C4-2B (cell line): ENCODE measurements around the gene TMEM88.

Experiments
- ZFX ChIP-seq: fragments of 450-650 bp; IDR thresholded peaks from 2 replicates; pipeline ENCODE4 v1.6.1; 2017
- TF ChIP-seq, protein P1 (sequence below): fragments of 450-650 bp; conservative IDR thresholded peaks from 2 replicates; pipeline ENCODE4 v1.5.1; 2017; ENCODE audit warnings: mild to moderate bottlenecking

DNA sequence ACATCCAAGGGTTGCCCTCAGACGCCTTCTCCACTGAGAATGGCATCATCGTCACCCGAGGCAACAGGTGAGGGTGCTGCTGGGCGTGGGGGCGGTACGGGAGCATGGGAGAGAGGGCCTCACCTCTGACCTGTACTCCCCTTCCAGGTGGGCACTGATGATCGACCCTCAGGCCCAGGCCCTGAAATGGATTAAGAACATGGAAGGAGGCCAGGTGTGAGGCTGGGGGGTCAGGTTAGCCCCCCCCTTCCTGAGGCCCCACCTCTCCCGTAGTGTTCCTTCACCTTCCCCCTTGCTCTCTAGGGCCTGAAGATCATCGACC is 37.3 kb upstream of the TMEM88 start:
- TF ChIP-seq, protein P1, sequence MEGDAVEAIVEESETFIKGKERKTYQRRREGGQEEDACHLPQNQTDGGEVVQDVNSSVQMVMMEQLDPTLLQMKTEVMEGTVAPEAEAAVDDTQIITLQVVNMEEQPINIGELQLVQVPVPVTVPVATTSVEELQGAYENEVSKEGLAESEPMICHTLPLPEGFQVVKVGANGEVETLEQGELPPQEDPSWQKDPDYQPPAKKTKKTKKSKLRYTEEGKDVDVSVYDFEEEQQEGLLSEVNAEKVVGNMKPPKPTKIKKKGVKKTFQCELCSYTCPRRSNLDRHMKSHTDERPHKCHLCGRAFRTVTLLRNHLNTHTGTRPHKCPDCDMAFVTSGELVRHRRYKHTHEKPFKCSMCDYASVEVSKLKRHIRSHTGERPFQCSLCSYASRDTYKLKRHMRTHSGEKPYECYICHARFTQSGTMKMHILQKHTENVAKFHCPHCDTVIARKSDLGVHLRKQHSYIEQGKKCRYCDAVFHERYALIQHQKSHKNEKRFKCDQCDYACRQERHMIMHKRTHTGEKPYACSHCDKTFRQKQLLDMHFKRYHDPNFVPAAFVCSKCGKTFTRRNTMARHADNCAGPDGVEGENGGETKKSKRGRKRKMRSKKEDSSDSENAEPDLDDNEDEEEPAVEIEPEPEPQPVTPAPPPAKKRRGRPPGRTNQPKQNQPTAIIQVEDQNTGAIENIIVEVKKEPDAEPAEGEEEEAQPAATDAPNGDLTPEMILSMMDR = no peak
- no peak for TF ChIP-seq ZFX
